GM18508 (cell line): ENCODE results near the gene LRMDA.

Source experiments
- ATAC-seq: cut with Tn5 transposase; IDR thresholded peaks from one replicate; pipeline ENCODE4 v1.9.1; 2021; ENCODE audit warnings: moderate number of reproducible peaks; ENCODE audit not compliant: insufficient read depth, unreplicated experiment

Gene LRMDA

GRCh38 chr10:76024460-76025123, 593.2 kb downstream of the LRMDA start:
- no peak for ATAC-seq

- ATAC-seq = no peak
Measured at GRCh38 chr10:76025124-76025477, 593.7 kb downstream of the LRMDA start.

GRCh38 chr10:76026176-76026771, 594.9 kb downstream of the LRMDA start:
- no peak for ATAC-seq

GRCh38 chr10:76026905-76027304, 595.5 kb downstream of the LRMDA start:
- ATAC-seq = no peak

- no peak for ATAC-seq
Measured at GRCh38 chr10:76029782-76030181, 598.4 kb downstream of the LRMDA start.

DNA sequence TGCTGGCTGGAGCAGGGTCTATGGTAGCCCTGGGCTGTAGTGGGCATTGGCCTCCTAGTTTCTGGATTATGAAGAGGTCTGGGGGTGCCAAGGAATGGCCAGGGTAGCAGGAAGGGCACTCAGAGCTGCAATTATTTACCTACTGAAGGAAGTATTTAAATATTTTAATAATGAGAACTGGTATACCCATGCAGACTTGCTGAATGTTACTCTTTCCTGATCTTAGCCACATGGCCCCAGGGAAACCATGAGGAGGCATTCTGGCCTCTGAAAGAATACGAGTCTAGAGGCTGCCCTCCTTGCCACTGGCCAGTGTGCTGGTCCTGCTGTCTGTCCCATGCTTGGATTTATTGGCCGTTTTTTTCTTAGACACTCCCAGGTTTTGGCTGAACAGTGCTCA, 599.7 kb downstream of the LRMDA start:
- ATAC-seq = no peak

- no peak for ATAC-seq
Measured at GRCh38 chr10:76031769-76032699, 600.6 kb downstream of the LRMDA start.

- ATAC-seq = no peak
Measured at GRCh38 chr10:76032700-76033039, 601.2 kb downstream of the LRMDA start.

GRCh38 chr10:76033457-76034196, 602.2 kb downstream of the LRMDA start:
- ATAC-seq = no peak

DNA sequence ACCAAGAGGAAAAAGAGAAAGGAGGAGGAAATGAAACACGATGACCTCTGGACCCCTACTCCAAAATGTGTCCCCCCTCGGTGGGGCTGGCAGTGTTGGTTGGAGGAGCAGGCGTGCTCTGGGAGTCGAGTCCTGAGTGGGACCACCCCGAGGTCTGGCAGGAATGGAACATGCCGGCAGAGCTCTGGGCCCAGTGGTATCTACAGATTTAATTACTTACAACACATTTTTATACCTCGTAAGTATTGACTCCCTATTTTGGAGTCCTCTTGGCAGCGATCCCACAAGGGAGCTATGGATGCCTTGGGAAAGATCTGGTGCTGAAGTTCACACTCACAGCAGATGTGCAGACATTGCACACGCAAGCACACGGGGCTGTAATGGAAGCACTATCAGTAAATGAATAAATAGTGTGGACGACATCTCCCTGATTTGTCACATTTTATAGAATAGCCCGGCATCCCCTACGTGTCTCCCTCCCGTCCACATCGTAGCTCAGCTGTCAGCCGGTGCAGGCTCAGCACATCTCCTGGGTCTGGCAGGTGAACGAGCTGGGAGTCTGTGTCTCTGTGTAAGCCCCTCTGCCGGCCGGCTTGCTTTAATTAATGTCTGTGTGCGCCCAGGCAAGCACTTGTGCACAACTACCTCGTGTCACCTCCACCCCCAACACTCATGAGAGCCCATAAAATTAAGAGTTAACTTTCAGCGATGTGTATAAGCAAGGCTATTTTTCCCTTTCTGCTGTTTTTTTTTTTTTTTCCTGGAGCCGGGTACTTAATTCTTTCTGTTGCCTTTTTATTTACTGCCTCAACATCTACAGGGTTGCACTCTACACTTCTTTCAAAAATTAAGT, 603.2 kb downstream of the LRMDA start:
- ATAC-seq = no peak

DNA sequence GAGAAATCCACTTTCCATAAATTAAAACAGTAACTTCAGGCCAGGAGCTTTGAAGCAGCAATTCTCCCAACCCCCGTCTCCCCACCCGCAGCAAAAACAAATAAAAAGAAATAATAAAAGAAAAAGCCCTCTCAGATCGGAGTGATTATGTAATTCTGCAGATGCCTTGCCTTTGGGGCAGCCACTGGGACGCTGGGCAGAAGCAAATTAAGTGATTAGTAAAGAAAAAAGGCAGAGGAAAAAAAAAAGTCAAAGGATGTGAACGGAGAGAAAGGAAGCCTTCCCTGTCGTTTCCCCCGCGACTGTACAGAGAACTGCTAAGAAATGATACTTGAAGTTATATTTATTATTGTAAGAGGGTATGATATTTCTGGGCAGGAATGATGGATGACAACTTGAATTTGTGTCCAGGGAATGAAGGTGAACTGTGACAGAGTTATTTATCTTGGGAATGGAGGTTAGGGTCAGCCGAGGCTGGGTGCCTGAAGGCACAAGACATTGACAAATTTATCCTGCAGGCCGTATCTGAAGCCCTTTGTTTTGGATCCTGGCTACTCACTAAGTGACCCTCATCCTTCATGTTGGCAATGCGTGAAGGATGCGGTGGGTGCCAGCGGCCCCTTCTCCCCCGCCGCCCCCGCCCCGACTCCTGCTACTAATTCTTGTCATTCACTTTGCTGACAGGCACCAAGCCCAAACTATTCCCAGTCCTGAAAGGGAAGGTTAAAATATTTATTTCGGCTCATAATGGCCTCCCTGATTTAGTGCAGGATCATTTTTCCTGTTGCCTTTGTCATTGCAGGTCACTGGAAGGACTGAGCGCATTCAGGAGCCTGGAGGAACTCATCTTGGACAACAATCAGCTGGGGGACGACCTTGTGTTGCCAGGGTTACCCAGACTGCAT, 604.0 kb downstream of the LRMDA start:
- ATAC-seq = no peak

- ATAC-seq = no peak
Measured at GRCh38 chr10:76036111-76036940, 604.9 kb downstream of the LRMDA start.

- no peak for ATAC-seq
Measured at GRCh38 chr10:76036962-76037361, 605.5 kb downstream of the LRMDA start.

- no peak for ATAC-seq
Measured at GRCh38 chr10:76037531-76038155, 606.2 kb downstream of the LRMDA start.

DNA sequence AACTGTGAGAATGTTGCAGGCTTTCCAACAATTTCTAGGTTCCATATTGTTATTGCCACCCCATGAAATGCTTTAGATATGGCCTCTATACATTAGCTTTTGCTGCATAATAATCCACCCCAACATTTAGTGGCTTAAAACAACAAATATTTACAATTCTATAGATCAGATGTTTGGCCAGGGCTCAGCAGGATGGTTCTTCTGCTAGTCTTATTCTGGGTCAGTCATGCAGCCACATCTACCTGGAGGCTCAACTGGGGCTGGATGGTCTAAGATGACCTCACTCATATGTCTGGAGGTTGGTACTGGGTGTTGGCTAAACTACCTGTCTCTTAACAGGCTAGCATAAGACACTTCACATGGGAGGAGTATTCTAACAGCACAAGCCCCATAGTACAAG, 607.3 kb downstream of the LRMDA start:
- ATAC-seq = no peak

- no peak for ATAC-seq
Measured at GRCh38 chr10:76040107-76040829, 608.8 kb downstream of the LRMDA start.

DNA sequence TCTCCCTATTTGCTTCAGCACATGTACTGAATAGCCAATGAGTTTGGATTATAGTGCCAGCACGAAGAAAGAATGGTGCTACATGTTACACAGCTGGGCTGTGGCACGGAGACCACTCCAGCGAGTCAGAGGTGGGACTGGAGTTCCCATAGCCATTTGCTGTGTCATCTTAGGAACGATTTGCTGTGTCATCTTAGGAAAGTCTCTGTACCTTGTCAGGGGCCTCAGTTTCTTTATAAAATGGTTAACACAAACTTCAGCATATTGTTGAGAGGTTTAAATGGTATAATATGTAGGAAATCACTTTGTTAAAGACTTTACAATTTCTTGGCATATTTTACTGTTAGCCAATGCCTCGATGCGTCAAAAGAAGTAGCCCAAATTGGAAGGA, 609.4 kb downstream of the LRMDA start:
- ATAC-seq = no peak
